Sigmoid colon (tissue), 4 donors: ENCODE measurements around the gene C17orf67.

Experiments
- EP300 ChIP-seq, 4 donors: sonication (generic); formaldehyde crosslinking; IDR thresholded peaks; one replicate each; pipeline ENCODE4 v1.6.1; 2017; ENCODE audit warnings: antibody characterized with exemption in 4 of 4
- POLR2A ChIP-seq, 2 donors: fragments of 450-650 bp; IDR thresholded peaks; one replicate each; pipeline ENCODE4 v1.6.1; 2016; ENCODE audit warnings: antibody characterized with exemption in 2 of 2, mild to moderate bottlenecking in 2 of 2, moderate library complexity in 2 of 2
- POLR2AphosphoS5 ChIP-seq, 4 donors: sonication (generic); formaldehyde crosslinking; IDR thresholded peaks; one replicate each; pipeline ENCODE4 v1.6.1; 2017; ENCODE audit warnings: antibody characterized with exemption in 4 of 4
- TF ChIP-seq, protein P1 (sequence below), 4 experiments: fragments of 450-650 bp in 3 of 4; fragments of 200-600 bp in 1 of 4; IDR thresholded peaks; one replicate each; pipeline ENCODE4 v1.5.1; 2016 to 2019; ENCODE audit warnings: antibody characterized with exemption in 4 of 4, mild to moderate bottlenecking in 3 of 4, moderate library complexity in 2 of 4

DNA sequence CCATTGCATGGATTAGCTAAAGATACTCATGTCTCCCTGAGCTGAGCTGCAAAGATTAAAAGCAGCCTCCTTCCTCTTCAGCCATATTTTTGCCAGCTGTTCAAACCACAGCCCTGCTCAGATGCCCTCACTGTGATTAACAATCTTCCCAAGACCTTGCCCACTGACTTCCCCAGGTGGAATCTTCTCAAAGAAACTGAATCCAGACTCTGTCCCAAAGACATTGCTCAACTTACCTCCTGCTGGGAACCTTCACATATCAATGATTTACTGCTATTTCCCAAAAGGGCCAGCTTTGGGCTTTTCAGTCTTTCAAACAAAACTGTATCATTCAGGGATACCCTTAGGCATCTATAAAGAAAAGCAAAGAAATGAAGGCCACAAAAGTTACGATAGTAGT lies 9.2 kb downstream of the C17orf67 start:
- TF ChIP-seq, protein P1, sequence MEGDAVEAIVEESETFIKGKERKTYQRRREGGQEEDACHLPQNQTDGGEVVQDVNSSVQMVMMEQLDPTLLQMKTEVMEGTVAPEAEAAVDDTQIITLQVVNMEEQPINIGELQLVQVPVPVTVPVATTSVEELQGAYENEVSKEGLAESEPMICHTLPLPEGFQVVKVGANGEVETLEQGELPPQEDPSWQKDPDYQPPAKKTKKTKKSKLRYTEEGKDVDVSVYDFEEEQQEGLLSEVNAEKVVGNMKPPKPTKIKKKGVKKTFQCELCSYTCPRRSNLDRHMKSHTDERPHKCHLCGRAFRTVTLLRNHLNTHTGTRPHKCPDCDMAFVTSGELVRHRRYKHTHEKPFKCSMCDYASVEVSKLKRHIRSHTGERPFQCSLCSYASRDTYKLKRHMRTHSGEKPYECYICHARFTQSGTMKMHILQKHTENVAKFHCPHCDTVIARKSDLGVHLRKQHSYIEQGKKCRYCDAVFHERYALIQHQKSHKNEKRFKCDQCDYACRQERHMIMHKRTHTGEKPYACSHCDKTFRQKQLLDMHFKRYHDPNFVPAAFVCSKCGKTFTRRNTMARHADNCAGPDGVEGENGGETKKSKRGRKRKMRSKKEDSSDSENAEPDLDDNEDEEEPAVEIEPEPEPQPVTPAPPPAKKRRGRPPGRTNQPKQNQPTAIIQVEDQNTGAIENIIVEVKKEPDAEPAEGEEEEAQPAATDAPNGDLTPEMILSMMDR (IDR thresholded peaks at IDR 0.05), result no peak
- no peak for TF ChIP-seq POLR2A (IDR thresholded peaks at IDR 0.05)
- no peak for TF ChIP-seq EP300 (IDR thresholded peaks at IDR 0.05)
- TF ChIP-seq POLR2AphosphoS5 (IDR thresholded peaks at IDR 0.05), result no peak
